HL-60 (cell line): ENCODE results near the gene LAMC1.
"Not testable (repeated sequence)": the region's sequence is repeated elsewhere in the genome, so short reads cannot be mapped to it uniquely, and the experiment has no call there.

ENCODE experiments used
- GABPA ChIP-seq: IDR thresholded peaks from 2 replicates; pipeline ENCODE4 v1.6.1; 2012; ENCODE audit warnings: low read depth
- POLR2AphosphoS5 ChIP-seq: IDR thresholded peaks from 2 replicates; pipeline ENCODE4 v1.6.1; 2012; ENCODE audit warnings: low read depth
- SPI1 ChIP-seq: IDR thresholded peaks from 2 replicates; pipeline ENCODE4 v1.6.1; 2012; ENCODE audit warnings: low read depth, mild to moderate bottlenecking, borderline replicate concordance
- TF ChIP-seq, protein P1 (sequence below): IDR thresholded peaks from one replicate; pipeline ENCODE4 v1.5.1; 2011; ENCODE audit warnings: low read length, control low read depth, inconsistent platforms; ENCODE audit not compliant: insufficient read depth
- TF ChIP-seq, protein P2 (sequence below): IDR thresholded peaks from 2 replicates; pipeline ENCODE4 v1.6.1; 2012; ENCODE audit warnings: low read depth; ENCODE audit not compliant: insufficient replicate concordance

DNA sequence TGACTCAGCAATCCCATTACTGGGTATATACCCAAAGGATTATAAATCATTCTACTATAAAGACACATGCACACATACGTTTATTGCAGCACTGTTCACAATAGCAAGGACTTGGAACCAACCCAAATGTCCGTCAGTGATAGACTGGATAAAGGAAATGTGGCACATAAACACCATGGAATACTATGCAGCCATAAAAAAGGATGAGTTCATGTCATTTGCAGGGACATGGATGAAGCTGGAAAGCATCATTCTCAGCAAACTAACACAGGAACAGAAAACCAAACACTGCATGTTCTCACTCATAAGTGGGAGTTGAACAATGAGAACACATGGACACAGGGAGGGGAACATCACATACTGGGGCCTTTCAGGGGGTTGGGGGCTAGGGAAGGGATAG lies 43.2 kb downstream of the LAMC1 start:
- TF ChIP-seq, protein P1, sequence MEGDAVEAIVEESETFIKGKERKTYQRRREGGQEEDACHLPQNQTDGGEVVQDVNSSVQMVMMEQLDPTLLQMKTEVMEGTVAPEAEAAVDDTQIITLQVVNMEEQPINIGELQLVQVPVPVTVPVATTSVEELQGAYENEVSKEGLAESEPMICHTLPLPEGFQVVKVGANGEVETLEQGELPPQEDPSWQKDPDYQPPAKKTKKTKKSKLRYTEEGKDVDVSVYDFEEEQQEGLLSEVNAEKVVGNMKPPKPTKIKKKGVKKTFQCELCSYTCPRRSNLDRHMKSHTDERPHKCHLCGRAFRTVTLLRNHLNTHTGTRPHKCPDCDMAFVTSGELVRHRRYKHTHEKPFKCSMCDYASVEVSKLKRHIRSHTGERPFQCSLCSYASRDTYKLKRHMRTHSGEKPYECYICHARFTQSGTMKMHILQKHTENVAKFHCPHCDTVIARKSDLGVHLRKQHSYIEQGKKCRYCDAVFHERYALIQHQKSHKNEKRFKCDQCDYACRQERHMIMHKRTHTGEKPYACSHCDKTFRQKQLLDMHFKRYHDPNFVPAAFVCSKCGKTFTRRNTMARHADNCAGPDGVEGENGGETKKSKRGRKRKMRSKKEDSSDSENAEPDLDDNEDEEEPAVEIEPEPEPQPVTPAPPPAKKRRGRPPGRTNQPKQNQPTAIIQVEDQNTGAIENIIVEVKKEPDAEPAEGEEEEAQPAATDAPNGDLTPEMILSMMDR, result not testable (repeated sequence)
- TF ChIP-seq, protein P2, sequence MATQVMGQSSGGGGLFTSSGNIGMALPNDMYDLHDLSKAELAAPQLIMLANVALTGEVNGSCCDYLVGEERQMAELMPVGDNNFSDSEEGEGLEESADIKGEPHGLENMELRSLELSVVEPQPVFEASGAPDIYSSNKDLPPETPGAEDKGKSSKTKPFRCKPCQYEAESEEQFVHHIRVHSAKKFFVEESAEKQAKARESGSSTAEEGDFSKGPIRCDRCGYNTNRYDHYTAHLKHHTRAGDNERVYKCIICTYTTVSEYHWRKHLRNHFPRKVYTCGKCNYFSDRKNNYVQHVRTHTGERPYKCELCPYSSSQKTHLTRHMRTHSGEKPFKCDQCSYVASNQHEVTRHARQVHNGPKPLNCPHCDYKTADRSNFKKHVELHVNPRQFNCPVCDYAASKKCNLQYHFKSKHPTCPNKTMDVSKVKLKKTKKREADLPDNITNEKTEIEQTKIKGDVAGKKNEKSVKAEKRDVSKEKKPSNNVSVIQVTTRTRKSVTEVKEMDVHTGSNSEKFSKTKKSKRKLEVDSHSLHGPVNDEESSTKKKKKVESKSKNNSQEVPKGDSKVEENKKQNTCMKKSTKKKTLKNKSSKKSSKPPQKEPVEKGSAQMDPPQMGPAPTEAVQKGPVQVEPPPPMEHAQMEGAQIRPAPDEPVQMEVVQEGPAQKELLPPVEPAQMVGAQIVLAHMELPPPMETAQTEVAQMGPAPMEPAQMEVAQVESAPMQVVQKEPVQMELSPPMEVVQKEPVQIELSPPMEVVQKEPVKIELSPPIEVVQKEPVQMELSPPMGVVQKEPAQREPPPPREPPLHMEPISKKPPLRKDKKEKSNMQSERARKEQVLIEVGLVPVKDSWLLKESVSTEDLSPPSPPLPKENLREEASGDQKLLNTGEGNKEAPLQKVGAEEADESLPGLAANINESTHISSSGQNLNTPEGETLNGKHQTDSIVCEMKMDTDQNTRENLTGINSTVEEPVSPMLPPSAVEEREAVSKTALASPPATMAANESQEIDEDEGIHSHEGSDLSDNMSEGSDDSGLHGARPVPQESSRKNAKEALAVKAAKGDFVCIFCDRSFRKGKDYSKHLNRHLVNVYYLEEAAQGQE, result not testable (repeated sequence)
- not testable (repeated sequence) for TF ChIP-seq POLR2AphosphoS5, SPI1, GABPA
